ENCODE measurements around the gene SPIN2A. TPM values are rescaled to one million over a fixed set of nuclear protein-coding genes. Genes with fewer than 3 reads are reported as not detected.
A peak's percentile ranks its signal among the peaks of the same experiment; 100 is the strongest.
"Not testable (repeated sequence)": the region's sequence is repeated elsewhere in the genome, so short reads cannot be mapped to it uniquely, and the experiment has no call there.

SPIN2A gene
- polyA plus RNA-seq, 4 donors = 0.12 to 1.8 TPM; not detected in 2

- H3K4me3 ChIP-seq (ENCODE audit: low read depth in 1 of 3, low read length in 3 of 3) = peak overlapping the region in 1 of 3 donors; percentile 35
- no peaks in the 10 kb centered on the region for H3K36me3 ChIP-seq (ENCODE audit: control insufficient read depth in 3 of 3, insufficient read depth in 2 of 3, low read depth in 1 of 3, low read length in 3 of 3)
- DNase-seq (peak in 1 of 2 donors; percentile 35), FAIRE-seq (no peak)
- H3K9me3 ChIP-seq (ENCODE audit: control insufficient read depth in 2 of 2, insufficient read depth in 1 of 2, low read depth in 1 of 2, low read length in 1 of 2) = no peaks in the 10 kb centered on the region
- 56 to 65% (median 56%) methylated on average over 1 of the region's 1 CpG for WGBS, 3 donors
- H3K27ac ChIP-seq (ENCODE audit: low read depth in 1 of 3, low read length in 2 of 3) = no peak overlapping the region
- no peaks in the 10 kb centered on the region for H3K4me1 ChIP-seq (ENCODE audit: control insufficient read depth in 3 of 3, insufficient read depth in 2 of 3, low read depth in 1 of 3, low read length in 2 of 3)
- no peaks in the 10 kb centered on the region for H3K27me3 ChIP-seq (ENCODE audit: control insufficient read depth in 3 of 3, insufficient read depth in 3 of 3, low read length in 3 of 3)
Measured at GRCh38 chrX:57137501-57137900, 304 bp upstream of the SPIN2A start.

GRCh38 chrX:57136589-57136988, 608 bp downstream of the SPIN2A start:
- not testable (repeated sequence) for H3K36me3 ChIP-seq (ENCODE audit: control insufficient read depth in 3 of 3, insufficient read depth in 2 of 3, low read depth in 1 of 3, low read length in 3 of 3); H3K27ac ChIP-seq (ENCODE audit: low read depth in 1 of 3, low read length in 2 of 3); FAIRE-seq; H3K4me1 ChIP-seq (ENCODE audit: control insufficient read depth in 3 of 3, insufficient read depth in 2 of 3, low read depth in 1 of 3, low read length in 2 of 3); DNase-seq; H3K9me3 ChIP-seq (ENCODE audit: control insufficient read depth in 2 of 2, insufficient read depth in 1 of 2, low read depth in 1 of 2, low read length in 1 of 2); H3K27me3 ChIP-seq (ENCODE audit: control insufficient read depth in 3 of 3, insufficient read depth in 3 of 3, low read length in 3 of 3)
- H3K4me3 ChIP-seq (ENCODE audit: low read depth in 1 of 3, low read length in 3 of 3) = peak overlapping the region in 1 of 3 donors; percentile 35
- WGBS, 3 donors = 73 to 90% methylated on average over 1 of the region's 3 CpGs; no CpG with 5 or more reads in 1 of the 3 donors

- Histone ChIP-seq H3K4me1 (ENCODE audit: control insufficient read depth in 3 of 3, insufficient read depth in 2 of 3, low read depth in 1 of 3, low read length in 2 of 3) (no peaks in the 10 kb centered on the region), H3K4me3 (ENCODE audit: low read depth in 1 of 3, low read length in 3 of 3) (no peak overlapping the region), H3K27me3 (ENCODE audit: control insufficient read depth in 3 of 3, insufficient read depth in 3 of 3, low read length in 3 of 3) (no peaks in the 10 kb centered on the region), H3K27ac (ENCODE audit: low read depth in 1 of 3, low read length in 2 of 3) (no peak overlapping the region), H3K36me3 (ENCODE audit: control insufficient read depth in 3 of 3, insufficient read depth in 2 of 3, low read depth in 1 of 3, low read length in 3 of 3) (no peaks in the 10 kb centered on the region), H3K9me3 (ENCODE audit: control insufficient read depth in 2 of 2, insufficient read depth in 1 of 2, low read depth in 1 of 2, low read length in 1 of 2) (no peaks in the 10 kb centered on the region)
- WGBS, 3 donors = 87 to 90% (median 88%) methylated on average over 3 of the region's 3 CpGs
- DNase-seq (no peak), FAIRE-seq (no peak)
Measured at GRCh38 chrX:57135287-57135686, 1.9 kb downstream of the SPIN2A start.

- no peak for FAIRE-seq
- WGBS, 3 donors = 86 to 95% (median 92%) methylated on average over 3 of the region's 3 CpGs
Measured at GRCh38 chrX:57134702-57135101, 2.5 kb downstream of the SPIN2A start.

GRCh38 chrX:57133706-57134105, 3.5 kb downstream of the SPIN2A start:
- DNase-seq = no peak
- Histone ChIP-seq H3K4me3 (ENCODE audit: low read depth in 1 of 3, low read length in 3 of 3) (no peak overlapping the region), H3K9me3 (ENCODE audit: control insufficient read depth in 2 of 2, insufficient read depth in 1 of 2, low read depth in 1 of 2, low read length in 1 of 2) (no peaks in the 10 kb centered on the region), H3K27ac (ENCODE audit: low read depth in 1 of 3, low read length in 2 of 3) (no peak overlapping the region), H3K36me3 (ENCODE audit: control insufficient read depth in 3 of 3, insufficient read depth in 2 of 3, low read depth in 1 of 3, low read length in 3 of 3) (no peaks in the 10 kb centered on the region), H3K4me1 (ENCODE audit: control insufficient read depth in 3 of 3, insufficient read depth in 2 of 3, low read depth in 1 of 3, low read length in 2 of 3) (no peaks in the 10 kb centered on the region), H3K27me3 (ENCODE audit: control insufficient read depth in 3 of 3, insufficient read depth in 3 of 3, low read length in 3 of 3) (no peaks in the 10 kb centered on the region)
- 66 to 95% (median 87%) methylated on average over 4 of the region's 4 CpGs for WGBS, 3 donors
- FAIRE-seq = no peak

More at GRCh38 chrX:57134702-57135101, 2.5 kb downstream of the SPIN2A start:
- Histone ChIP-seq H3K27ac (ENCODE audit: low read depth in 1 of 3, low read length in 2 of 3) (no peak overlapping the region), H3K36me3 (ENCODE audit: control insufficient read depth in 3 of 3, insufficient read depth in 2 of 3, low read depth in 1 of 3, low read length in 3 of 3) (no peaks in the 10 kb centered on the region), H3K4me1 (ENCODE audit: control insufficient read depth in 3 of 3, insufficient read depth in 2 of 3, low read depth in 1 of 3, low read length in 2 of 3) (no peaks in the 10 kb centered on the region), H3K4me3 (ENCODE audit: low read depth in 1 of 3, low read length in 3 of 3) (no peak overlapping the region), H3K27me3 (ENCODE audit: control insufficient read depth in 3 of 3, insufficient read depth in 3 of 3, low read length in 3 of 3) (no peaks in the 10 kb centered on the region), H3K9me3 (ENCODE audit: control insufficient read depth in 2 of 2, insufficient read depth in 1 of 2, low read depth in 1 of 2, low read length in 1 of 2) (no peaks in the 10 kb centered on the region)
- DNase-seq = no peak

GRCh38 chrX:57133284-57133683, 3.9 kb downstream of the SPIN2A start:
- H3K9me3 ChIP-seq (ENCODE audit: control insufficient read depth in 2 of 2, insufficient read depth in 1 of 2, low read depth in 1 of 2, low read length in 1 of 2); H3K4me3 ChIP-seq (ENCODE audit: low read depth in 1 of 3, low read length in 3 of 3); H3K27ac ChIP-seq (ENCODE audit: low read depth in 1 of 3, low read length in 2 of 3); DNase-seq; H3K27me3 ChIP-seq (ENCODE audit: control insufficient read depth in 3 of 3, insufficient read depth in 3 of 3, low read length in 3 of 3); H3K36me3 ChIP-seq (ENCODE audit: control insufficient read depth in 3 of 3, insufficient read depth in 2 of 3, low read depth in 1 of 3, low read length in 3 of 3); FAIRE-seq; H3K4me1 ChIP-seq (ENCODE audit: control insufficient read depth in 3 of 3, insufficient read depth in 2 of 3, low read depth in 1 of 3, low read length in 2 of 3): not testable (repeated sequence)
- 23 to 50% (median 33%) methylated on average over 4 of the region's 4 CpGs for WGBS, 3 donors

GRCh38 chrX:57132046-57132445, 5.2 kb downstream of the SPIN2A start:
- WGBS, 3 donors = 86 to 92% (median 90%) methylated on average over 7 of the region's 7 CpGs
- H3K27ac ChIP-seq (ENCODE audit: low read depth in 1 of 3, low read length in 2 of 3) = no peak overlapping the region
- no peaks in the 10 kb centered on the region for H3K36me3 ChIP-seq (ENCODE audit: control insufficient read depth in 3 of 3, insufficient read depth in 2 of 3, low read depth in 1 of 3, low read length in 3 of 3)
- H3K4me1 ChIP-seq (ENCODE audit: control insufficient read depth in 3 of 3, insufficient read depth in 2 of 3, low read depth in 1 of 3, low read length in 2 of 3) = no peaks in the 10 kb centered on the region
- H3K27me3 ChIP-seq (ENCODE audit: control insufficient read depth in 3 of 3, insufficient read depth in 3 of 3, low read length in 3 of 3) = no peaks in the 10 kb centered on the region
- H3K4me3 ChIP-seq (ENCODE audit: low read depth in 1 of 3, low read length in 3 of 3) = no peak overlapping the region
- no peak for DNase-seq
- FAIRE-seq = no peak
- no peaks in the 10 kb centered on the region for H3K9me3 ChIP-seq (ENCODE audit: control insufficient read depth in 2 of 2, insufficient read depth in 1 of 2, low read depth in 1 of 2, low read length in 1 of 2)

GRCh38 chrX:57121816-57122215, 15.4 kb downstream of the SPIN2A start:
- H3K36me3 ChIP-seq (ENCODE audit: control insufficient read depth in 3 of 3, insufficient read depth in 2 of 3, low read depth in 1 of 3, low read length in 3 of 3) = no peaks in the 10 kb centered on the region
- H3K27me3 ChIP-seq (ENCODE audit: control insufficient read depth in 3 of 3, insufficient read depth in 3 of 3, low read length in 3 of 3) = no peaks in the 10 kb centered on the region
- WGBS, 3 donors = 2 to 39% (median 10%) methylated on average over 10 of the region's 10 CpGs
- DNase-seq (no peak), FAIRE-seq (no peak)
- peak overlapping the region; percentile 61 to 63 (median 62) for H3K4me3 ChIP-seq (ENCODE audit: low read depth in 1 of 3, low read length in 3 of 3)
- H3K27ac ChIP-seq (ENCODE audit: low read depth in 1 of 3, low read length in 2 of 3) = peak overlapping the region in 1 of 3 donors; percentile 64
- H3K4me1 ChIP-seq (ENCODE audit: control insufficient read depth in 3 of 3, insufficient read depth in 2 of 3, low read depth in 1 of 3, low read length in 2 of 3) = no peaks in the 10 kb centered on the region
- H3K9me3 ChIP-seq (ENCODE audit: control insufficient read depth in 2 of 2, insufficient read depth in 1 of 2, low read depth in 1 of 2, low read length in 1 of 2) = no peaks in the 10 kb centered on the region

GRCh38 chrX:57121162-57121755, 15.9 kb downstream of the SPIN2A start, which contains the start of gene SPIN2B:
SPIN2B (minus strand) TSS chrX:57121548.
- FAIRE-seq = no peak
- H3K27ac ChIP-seq (ENCODE audit: low read depth in 1 of 3, low read length in 2 of 3) = peak within 1 kb of the TSS in 2 of 3 donors; percentile 64 to 67
- H3K36me3 ChIP-seq (ENCODE audit: control insufficient read depth in 3 of 3, insufficient read depth in 2 of 3, low read depth in 1 of 3, low read length in 3 of 3) = no peaks in the 10 kb centered on the region
- no peaks in the 10 kb centered on the region for H3K9me3 ChIP-seq (ENCODE audit: control insufficient read depth in 2 of 2, insufficient read depth in 1 of 2, low read depth in 1 of 2, low read length in 1 of 2)
- DNase-seq = peak; percentile 70 to 81
- H3K4me1 ChIP-seq (ENCODE audit: control insufficient read depth in 3 of 3, insufficient read depth in 2 of 3, low read depth in 1 of 3, low read length in 2 of 3) = no peaks in the 10 kb centered on the region
- H3K27me3 ChIP-seq (ENCODE audit: control insufficient read depth in 3 of 3, insufficient read depth in 3 of 3, low read length in 3 of 3) = no peaks in the 10 kb centered on the region
- peak within 1 kb of the TSS; percentile 61 to 63 (median 62) for H3K4me3 ChIP-seq (ENCODE audit: low read depth in 1 of 3, low read length in 3 of 3)
- 1 to 44% (median 8%) methylated on average over 20 to 43 of the region's 43 CpGs for WGBS, 3 donors
